ENCODE data around the gene SMG6. TPM values are rescaled to one million over a fixed set of nuclear protein-coding genes. Genes with fewer than 3 reads are reported as not detected.
"Not testable (repeated sequence)": the region's sequence is repeated elsewhere in the genome, so short reads cannot be mapped to it uniquely, and the experiment has no call there.

SMG6 gene
- polyA plus RNA-seq, 1 donor from 2014 or later: 5.9 TPM

DNA sequence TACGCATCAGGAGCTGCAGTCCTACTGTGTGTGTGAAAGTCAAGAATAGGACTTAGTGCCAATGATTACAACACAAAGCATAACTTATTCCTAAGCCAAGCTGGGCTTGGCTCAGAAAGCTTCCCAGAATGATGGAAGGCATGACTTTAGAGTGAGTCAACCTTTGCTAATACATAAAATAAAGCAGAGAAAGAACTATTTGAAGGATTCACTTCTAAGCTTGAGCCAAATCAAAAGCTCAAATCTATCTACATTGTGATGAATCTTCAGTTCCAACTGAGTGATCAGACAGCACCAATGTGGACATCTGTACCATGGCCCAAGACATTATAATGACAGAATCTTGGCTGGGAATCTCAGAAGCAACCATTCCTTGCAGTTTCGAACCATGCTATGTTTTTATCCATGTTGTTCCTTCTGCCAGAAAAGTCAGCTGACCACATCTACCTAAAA lies 41.4 kb downstream of the SMG6 start:
- H3K4me3 Mint-ChIP-seq: no peak overlapping the region
- peaks cover 32 to 48% (median 40%) of the 10 kb centered on the region in 3 donors for H3K4me1 Mint-ChIP-seq

DNA sequence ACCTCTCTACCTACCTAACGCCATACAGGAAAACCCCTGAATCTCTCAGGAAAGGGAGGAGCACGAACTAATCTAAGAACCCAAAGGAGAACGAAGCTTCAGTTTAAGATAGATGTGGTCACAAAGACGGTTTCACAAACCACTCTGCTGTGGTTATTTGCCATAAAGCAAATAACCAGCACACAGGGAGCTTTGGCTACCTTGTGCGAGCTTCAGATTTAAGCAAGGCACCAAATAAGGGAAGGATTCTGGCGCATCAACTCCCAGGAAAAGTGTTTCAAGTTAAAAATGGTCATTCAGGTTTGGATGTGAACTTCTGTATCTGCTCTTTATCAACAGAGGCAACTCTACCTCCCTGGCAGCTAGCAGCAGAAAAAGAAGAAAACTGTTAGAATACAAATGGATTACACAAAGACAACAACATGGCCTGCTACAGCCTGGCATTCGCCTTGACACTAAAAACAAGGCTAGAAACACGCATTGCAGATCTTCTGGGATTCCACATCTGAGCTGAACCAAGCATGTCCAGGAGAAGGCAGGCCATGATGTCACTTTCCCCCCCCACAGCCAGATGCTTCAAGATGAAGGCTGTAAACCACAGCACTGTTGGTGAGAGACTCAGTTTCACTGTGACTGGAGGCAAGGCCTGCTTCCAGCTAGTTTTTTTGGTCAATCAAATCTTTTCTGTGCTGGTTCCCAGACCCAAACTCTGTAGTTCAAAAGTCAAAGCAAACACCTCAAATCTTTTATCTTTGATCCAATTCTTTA lies 43.6 kb downstream of the SMG6 start:
- H3K36me3 Mint-ChIP-seq: peaks cover 2% of the 10 kb centered on the region
- H3K9me3 Mint-ChIP-seq: no peaks in the 10 kb centered on the region
- H3K4me1 Mint-ChIP-seq: peaks cover 19 to 31% (median 20%) of the 10 kb centered on the region in 3 donors
- H3K27ac Mint-ChIP-seq: peak overlapping the region; percentile 19 to 95 (median 69)
- H3K27me3 Mint-ChIP-seq: no peaks in the 10 kb centered on the region
- peak overlapping the region in 3 of 4 donors; percentile 14 to 86 (median 57) for H3K4me3 Mint-ChIP-seq

More for the DNA sequence above, 41.4 kb downstream of the SMG6 start:
- H3K9me3 Mint-ChIP-seq: no peaks in the 10 kb centered on the region
- H3K36me3 Mint-ChIP-seq: peaks cover 4% of the 10 kb centered on the region
- no peaks in the 10 kb centered on the region for H3K27me3 Mint-ChIP-seq
- H3K27ac Mint-ChIP-seq: no peak overlapping the region

DNA sequence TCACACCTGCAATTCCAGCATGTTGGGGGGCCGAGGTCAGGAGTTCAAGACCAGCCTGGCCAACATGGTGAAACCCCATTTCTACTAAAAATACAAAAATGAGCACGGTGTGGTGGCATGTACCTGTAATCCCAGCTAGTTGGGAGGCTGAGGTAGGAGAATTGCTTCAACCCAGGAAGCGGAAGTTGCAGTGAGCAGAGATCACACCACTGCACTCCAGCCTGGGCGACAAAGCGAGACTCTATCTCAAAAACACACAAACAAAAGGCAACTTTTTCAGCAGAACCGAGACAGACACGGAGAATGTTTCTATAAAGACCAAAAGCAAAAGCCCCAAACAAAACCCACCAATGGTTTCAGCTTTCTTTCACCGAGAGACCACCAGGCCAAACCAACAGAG lies 44.8 kb downstream of the SMG6 start:
- H3K9me3 Mint-ChIP-seq, H3K27me3 Mint-ChIP-seq, H3K36me3 Mint-ChIP-seq: not testable (repeated sequence)
- H3K4me3 Mint-ChIP-seq: peak overlapping the region in 3 of 4 donors; percentile 22 to 86 (median 55)
- H3K4me1 Mint-ChIP-seq: peaks cover 19 to 26% (median 22%) of the 10 kb centered on the region in 3 donors
- peak overlapping the region; percentile 7 to 95 (median 19) for H3K27ac Mint-ChIP-seq

DNA sequence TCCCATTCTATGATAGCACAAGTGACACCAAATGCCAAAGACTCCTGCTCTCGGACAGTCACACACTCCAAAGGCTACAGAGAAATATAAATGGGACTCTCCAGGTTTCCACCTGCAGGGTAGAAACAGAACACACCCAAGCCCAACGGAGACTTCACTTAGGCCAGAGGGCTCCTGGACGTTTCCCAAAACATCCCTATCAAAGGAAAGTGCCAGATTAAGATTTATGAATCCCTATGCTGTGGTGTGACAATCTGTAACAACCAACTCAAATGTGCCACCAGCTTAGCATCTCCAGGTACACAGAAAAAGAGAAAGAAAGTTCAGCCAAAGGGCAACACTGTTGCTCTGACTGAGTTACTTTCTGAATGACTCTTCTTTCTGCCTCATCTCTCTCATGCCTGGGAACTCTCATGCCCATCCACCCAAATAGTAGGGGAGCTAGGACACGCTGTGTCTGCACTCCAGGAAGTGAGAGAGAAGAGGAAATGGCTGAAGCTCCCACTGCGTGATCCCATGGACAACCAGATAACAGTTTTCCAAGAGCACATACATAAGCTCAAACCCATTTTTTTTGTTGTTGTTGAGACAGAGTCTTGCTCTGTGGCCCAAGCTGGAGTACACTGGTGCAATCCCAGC lies 49.7 kb downstream of the SMG6 start:
- Mint-ChIP-seq H3K9me3 (no peaks in the 10 kb centered on the region), H3K36me3 (peaks cover 9% of the 10 kb centered on the region), H3K4me1 (peaks cover under 1 to 7% (median 3%) of the 10 kb centered on the region in 3 donors), H3K27ac (peak overlapping the region in 2 of 3 donors; percentile 16 to 35), H3K4me3 (no peak overlapping the region), H3K27me3 (no peaks in the 10 kb centered on the region)

DNA sequence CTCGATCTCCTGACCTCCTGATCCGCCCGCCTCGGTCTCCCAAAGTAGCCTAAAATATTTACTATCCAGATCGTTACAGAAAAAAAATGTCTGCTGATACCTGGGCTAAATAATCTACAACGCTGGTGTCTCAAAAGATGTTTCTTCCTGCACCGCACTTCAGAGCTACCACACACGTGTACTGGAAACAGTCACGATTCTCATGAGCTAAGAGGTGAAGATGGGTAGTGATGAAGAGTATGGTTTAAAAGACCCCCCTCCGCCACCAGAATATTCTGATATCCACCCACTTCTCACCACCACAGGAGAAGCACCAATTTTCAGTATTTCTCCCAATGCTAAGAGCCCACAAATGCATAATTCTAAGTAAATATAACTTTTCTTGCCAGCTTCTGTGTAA lies 50.2 kb downstream of the SMG6 start:
- peaks cover 9% of the 10 kb centered on the region for H3K36me3 Mint-ChIP-seq
- H3K27me3 Mint-ChIP-seq: no peaks in the 10 kb centered on the region
- no peaks in the 10 kb centered on the region for H3K9me3 Mint-ChIP-seq
- no peak overlapping the region for H3K4me3 Mint-ChIP-seq
- H3K4me1 Mint-ChIP-seq: peaks cover 0 to 5% (median 0%) of the 10 kb centered on the region in 3 donors
- peak overlapping the region in 1 of 3 donors; percentile 35 for H3K27ac Mint-ChIP-seq

DNA sequence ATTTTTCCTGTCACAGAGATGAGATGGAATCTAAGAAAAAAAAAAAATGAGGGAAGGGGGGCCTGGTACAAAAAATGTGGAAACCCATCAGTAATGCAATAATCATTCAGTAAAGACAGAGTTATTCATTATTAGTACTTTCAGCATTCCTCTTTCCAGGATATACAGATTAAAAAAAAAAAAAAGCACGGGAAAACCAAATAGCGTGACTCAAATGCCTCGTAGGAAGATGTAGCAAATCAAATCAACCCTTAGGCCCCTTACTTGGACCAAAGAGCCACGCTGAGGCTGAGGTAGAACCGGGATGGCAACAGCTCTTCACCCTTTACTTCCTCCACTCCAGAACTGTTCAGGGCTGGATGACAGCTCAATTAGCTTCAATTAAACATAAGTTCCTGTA lies 52.5 kb downstream of the SMG6 start:
- Mint-ChIP-seq H3K4me1 (peaks cover 0 to 5% (median 0%) of the 10 kb centered on the region in 3 donors), H3K27ac (peak overlapping the region in 1 of 3 donors; percentile 47), H3K36me3 (peaks cover 9% of the 10 kb centered on the region), H3K27me3 (no peaks in the 10 kb centered on the region), H3K4me3 (no peak overlapping the region), H3K9me3 (no peaks in the 10 kb centered on the region)

DNA sequence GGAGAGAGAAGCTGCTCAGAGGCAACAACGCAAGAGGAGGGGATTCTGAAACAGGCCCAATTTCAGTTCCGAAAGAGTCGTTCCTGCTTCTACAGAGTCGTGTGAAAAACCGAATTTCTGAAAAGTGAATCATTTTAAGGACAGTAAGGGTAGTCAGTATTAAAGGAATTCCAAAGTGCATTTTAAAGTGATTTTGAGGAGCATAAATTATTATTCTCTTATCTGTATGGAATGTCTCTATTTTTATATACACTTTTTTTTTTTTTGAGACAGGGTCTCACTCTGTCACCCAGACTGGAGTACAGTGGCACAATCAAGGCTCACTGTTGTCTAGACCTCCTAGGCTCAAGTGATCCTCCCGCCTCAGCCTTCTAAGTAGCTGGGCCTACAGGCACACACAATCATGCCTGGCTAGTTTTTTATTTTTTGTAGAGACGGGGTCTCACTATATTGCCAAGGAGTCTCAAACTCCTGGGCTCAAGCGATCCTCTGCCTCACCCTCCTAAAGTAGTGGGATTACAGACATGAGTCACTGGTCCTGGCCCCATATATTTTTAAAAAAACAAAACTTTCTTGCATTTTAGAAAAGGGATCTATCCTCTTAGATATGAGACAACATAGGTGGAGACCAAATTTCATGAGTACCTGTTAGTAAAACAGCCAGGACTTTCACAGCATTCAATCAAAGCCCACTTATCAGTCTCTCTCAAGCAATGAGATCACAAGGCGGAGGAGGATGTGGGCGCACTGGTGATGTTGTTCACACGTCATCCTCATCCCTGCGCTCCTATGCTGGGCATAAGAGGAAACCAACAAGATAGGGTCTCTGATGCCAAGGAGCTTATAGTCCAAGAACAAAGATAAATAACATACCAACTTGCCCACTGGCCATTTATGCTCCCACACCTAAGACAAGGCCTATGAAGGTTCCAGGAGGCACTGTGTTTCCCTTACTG lies 53.2 kb downstream of the SMG6 start:
- Mint-ChIP-seq H3K27ac (peak overlapping the region in 1 of 3 donors; percentile 47), H3K27me3 (no peaks in the 10 kb centered on the region), H3K9me3 (no peaks in the 10 kb centered on the region), H3K4me1 (peaks cover 0 to 5% (median 0%) of the 10 kb centered on the region in 3 donors), H3K36me3 (peaks cover 11% of the 10 kb centered on the region), H3K4me3 (no peak overlapping the region)

DNA sequence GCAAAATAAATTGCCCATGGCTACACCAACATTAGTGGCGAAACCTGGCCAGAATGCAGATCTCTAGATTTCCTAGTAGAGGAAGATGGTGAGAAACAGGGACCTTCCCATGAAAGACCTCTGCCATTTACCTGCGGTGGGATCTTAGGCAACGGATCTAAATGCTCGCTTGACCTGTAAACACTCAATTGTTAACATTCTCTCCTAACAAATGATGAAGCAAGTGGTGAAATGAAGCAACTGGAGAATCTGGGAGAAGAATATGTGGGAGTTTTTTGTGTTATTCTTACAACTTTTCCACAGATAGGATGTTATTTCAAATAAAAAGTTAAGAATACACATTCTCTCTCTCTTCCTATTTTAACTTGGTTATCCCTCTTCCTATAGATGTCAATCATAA lies 56.6 kb downstream of the SMG6 start:
- Mint-ChIP-seq H3K27ac (no peak overlapping the region), H3K4me1 (peaks cover 0 to 5% (median 4%) of the 10 kb centered on the region in 3 donors), H3K36me3 (peaks cover 8% of the 10 kb centered on the region), H3K27me3 (no peaks in the 10 kb centered on the region), H3K9me3 (no peaks in the 10 kb centered on the region), H3K4me3 (no peak overlapping the region)

DNA sequence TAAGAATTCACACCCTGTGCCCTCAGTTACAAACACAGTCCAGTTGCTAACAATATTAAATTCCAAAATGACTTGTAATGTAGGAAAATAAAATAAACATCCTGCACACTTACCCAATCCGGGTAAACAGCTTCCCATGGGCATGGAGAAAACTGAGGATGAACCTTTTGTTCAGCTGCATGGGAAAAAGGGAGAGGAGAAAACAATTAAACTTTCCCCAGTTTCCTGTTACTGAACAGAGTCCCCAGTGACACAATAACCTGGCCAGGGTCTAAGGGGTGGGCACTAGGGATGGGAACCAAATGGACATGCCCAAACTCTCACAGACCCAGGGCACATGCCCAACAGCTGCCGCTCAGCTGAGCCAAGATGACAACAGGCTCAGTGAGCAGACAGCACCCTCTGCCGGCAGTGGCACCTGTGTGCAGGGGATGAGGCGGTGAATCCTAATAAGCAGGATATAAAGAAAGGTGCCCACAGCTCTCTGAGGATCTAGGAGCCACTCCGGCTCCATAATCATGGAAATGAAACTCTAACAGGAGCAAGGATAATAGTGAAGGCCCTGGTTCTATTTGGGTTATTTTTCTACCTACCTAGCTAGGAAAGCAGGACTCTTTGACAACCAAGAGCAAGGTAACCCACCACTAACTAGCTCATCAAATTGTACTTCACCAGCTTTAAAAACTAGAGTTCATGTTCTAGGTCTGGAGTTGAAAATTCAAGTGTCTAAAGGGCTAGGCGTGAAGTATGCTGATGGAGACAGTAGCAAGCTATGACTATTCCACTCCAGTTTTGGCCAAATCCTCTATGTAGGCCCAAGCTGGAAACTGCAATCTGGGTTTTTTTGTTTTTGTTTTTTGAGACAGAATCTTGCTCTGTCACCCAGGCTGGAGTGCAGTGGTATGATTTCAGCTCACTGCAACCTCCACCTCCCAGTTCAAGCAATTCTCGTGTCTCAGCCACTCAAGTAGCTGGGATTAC lies 58.8 kb downstream of the SMG6 start:
- Mint-ChIP-seq H3K36me3 (peaks cover 9% of the 10 kb centered on the region), H3K9me3 (no peaks in the 10 kb centered on the region), H3K27ac (peak overlapping the region in 1 of 3 donors; percentile 39), H3K4me3 (no peak overlapping the region), H3K4me1 (peaks cover 13 to 19% (median 19%) of the 10 kb centered on the region in 3 donors), H3K27me3 (no peaks in the 10 kb centered on the region)

DNA sequence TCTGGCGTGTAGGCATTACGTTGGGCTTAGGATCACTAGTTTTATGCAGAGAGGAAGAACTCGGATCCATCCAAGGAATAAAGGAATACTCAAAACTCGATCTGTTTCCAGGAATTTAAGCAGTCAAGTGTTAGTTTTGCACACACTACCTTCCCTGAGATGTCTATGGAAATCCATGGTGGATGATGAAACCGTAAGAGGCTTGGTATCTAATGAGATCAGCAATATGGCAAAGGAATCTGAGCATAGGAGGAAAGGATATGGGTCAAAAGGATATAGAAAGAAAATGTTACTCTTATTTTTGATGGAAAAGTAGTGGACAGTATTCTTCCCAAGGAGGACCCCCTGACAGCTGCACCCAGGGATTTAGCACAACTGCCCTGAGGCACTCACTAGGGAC lies 59.6 kb downstream of the SMG6 start:
- Mint-ChIP-seq H3K36me3 (peaks cover 5% of the 10 kb centered on the region), H3K27me3 (no peaks in the 10 kb centered on the region), H3K4me1 (peaks cover 16 to 23% (median 21%) of the 10 kb centered on the region in 3 donors), H3K9me3 (no peaks in the 10 kb centered on the region), H3K27ac (no peak overlapping the region), H3K4me3 (no peak overlapping the region)

DNA sequence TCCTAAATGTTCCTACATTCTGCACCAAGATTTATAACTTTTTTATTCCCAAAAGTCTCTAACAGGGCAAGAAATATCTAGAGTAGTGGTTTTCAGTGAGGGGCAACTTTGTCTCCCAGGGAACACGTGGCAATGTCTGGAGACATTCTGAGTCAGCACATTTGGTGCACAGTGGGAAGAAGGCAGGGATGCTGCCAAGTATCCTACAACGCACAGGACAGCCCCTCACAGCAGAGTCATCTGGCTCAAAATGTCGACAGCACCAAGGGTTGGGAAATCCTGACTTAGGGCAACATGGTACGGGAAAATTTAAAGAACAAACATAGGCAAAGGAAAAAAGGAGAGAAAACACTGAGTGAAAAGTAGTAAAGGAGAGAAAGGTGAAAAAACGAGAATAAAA lies 61.8 kb downstream of the SMG6 start:
- Mint-ChIP-seq H3K4me3 (no peak overlapping the region), H3K9me3 (no peaks in the 10 kb centered on the region), H3K27me3 (no peaks in the 10 kb centered on the region), H3K27ac (peak overlapping the region in 1 of 3 donors; percentile 84), H3K4me1 (peaks cover 25 to 28% (median 27%) of the 10 kb centered on the region in 3 donors), H3K36me3 (peaks cover 5% of the 10 kb centered on the region)

DNA sequence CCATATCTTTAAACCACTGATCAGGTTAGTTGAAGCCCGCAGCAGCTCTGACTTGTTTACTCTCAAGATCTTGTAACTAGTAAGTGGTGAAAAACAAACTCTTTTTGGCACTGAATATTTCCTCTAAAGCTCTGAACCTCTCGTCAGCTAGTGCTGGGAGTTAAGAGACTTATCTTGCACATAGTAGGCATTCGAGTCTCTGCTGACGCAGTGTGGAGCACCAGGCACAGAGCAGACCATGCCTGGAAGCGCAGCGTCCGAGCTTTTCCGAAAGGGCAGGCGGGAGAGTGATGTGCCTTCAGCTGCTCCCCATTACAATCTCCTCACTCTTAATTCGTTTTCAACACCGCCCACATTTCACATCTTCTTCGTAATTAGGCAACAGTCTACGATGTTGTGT lies 63.0 kb downstream of the SMG6 start:
- Mint-ChIP-seq H3K27me3 (no peaks in the 10 kb centered on the region), H3K36me3 (peaks cover 3% of the 10 kb centered on the region), H3K9me3 (no peaks in the 10 kb centered on the region), H3K4me3 (peak overlapping the region in 3 of 4 donors; percentile 7 to 89 (median 16)), H3K27ac (peak overlapping the region; percentile 80 to 92 (median 83)), H3K4me1 (peaks cover 25 to 28% (median 27%) of the 10 kb centered on the region in 3 donors)

DNA sequence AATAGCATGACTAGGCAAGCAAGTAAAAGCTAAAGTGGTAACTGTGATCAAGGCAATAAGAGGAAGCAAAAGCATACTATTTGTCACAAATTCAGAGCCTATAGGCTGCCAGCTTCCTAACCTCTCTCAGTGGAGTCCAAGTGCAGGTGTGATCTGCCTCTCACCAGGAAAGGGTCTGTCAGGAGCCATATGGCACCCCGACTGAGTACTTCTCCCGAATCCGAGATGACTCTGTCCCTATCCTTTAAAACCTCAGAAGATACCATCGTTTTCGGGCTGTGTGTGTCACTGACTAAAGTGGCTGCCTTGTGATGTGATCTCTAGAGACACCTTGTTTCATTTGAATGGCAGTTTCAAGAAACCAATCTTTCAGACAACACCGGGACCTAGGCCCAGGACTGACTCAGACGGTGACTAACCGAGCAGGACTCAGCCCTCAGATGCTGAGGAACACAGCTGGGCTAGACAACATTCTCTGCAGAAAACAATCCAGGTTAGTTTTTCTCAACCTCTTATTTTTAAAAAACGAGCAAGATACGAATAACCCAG lies 63.6 kb downstream of the SMG6 start:
- H3K27me3 Mint-ChIP-seq: no peaks in the 10 kb centered on the region
- H3K4me1 Mint-ChIP-seq: peaks cover 25 to 28% (median 26%) of the 10 kb centered on the region in 3 donors
- H3K36me3 Mint-ChIP-seq: peaks cover 3% of the 10 kb centered on the region
- no peaks in the 10 kb centered on the region for H3K9me3 Mint-ChIP-seq
- H3K27ac Mint-ChIP-seq: peak overlapping the region; percentile 80 to 92 (median 83)
- H3K4me3 Mint-ChIP-seq: peak overlapping the region; percentile 16 to 89 (median 74)
